Fibroblast of lung (primary cell): ENCODE results near the gene TRPC4AP. TPM values are rescaled to one million over a fixed set of nuclear protein-coding genes. Genes with fewer than 3 reads are reported as not detected.
"Not testable (repeated sequence)": the region's sequence is repeated elsewhere in the genome, so short reads cannot be mapped to it uniquely, and the experiment has no call there.

Source experiments
- DNase-seq, 2 donors: peaks; one replicate each; pipeline versions ENCODE4 v3.0.0 to v3.0.0-alpha.2; 2010; ENCODE audit warnings: low read depth in 2 of 2
- H2AFZ ChIP-seq: 2 replicates; pipeline ENCODE4 v1.5.1; 2012; ENCODE audit warnings: low read length, control low read depth, inconsistent platforms
- H3K27ac ChIP-seq: 2 replicates; pipeline ENCODE4 v1.5.1; 2011; ENCODE audit warnings: low read length, control low read depth; ENCODE audit not compliant: insufficient read depth
- H3K27me3 ChIP-seq: 2 replicates; pipeline ENCODE4 v1.5.1; 2011; ENCODE audit warnings: mild to moderate bottlenecking, low read length; ENCODE audit not compliant: control insufficient read depth, insufficient read depth
- H3K36me3 ChIP-seq: 2 replicates; pipeline ENCODE4 v1.5.1; 2011; ENCODE audit warnings: low read length; ENCODE audit not compliant: control insufficient read depth, insufficient read depth
- H3K4me1 ChIP-seq: 2 replicates; pipeline ENCODE4 v1.5.1; 2011; ENCODE audit warnings: low read length; ENCODE audit not compliant: control insufficient read depth, insufficient read depth; ENCODE audit errors: extremely low read depth
- H3K4me2 ChIP-seq: 2 replicates; pipeline ENCODE4 v1.5.1; 2011; ENCODE audit warnings: low read length, control low read depth; ENCODE audit not compliant: insufficient read depth; ENCODE audit errors: extremely low read depth
- H3K4me3 ChIP-seq, 4 experiments: fragments of 200-600 bp in 1 of 4; sonication (generic) in 1 of 4; replicated peaks in 1 of 4; 2 replicates each; pipeline ENCODE4 v1.5.1; 2011 to 2016; ENCODE audit warnings: low read length in 4 of 4, low read depth in 3 of 4, mild to moderate bottlenecking in 3 of 4, control low read depth in 2 of 4, inconsistent platforms in 1 of 4, mixed read lengths in 1 of 4; ENCODE audit not compliant: insufficient read depth in 1 of 4; ENCODE audit errors: control extremely low read depth in 1 of 4
- H3K79me2 ChIP-seq: 2 replicates; pipeline ENCODE4 v1.5.1; 2012; ENCODE audit warnings: mild to moderate bottlenecking, low read length, inconsistent platforms; ENCODE audit not compliant: control insufficient read depth, insufficient read depth
- H3K9ac ChIP-seq: 2 replicates; pipeline ENCODE4 v1.5.1; 2011; ENCODE audit warnings: mild to moderate bottlenecking, low read length, control low read depth; ENCODE audit not compliant: insufficient read depth
- H3K9me3 ChIP-seq: 2 replicates; pipeline ENCODE4 v1.5.1; 2012; ENCODE audit warnings: low read depth, low read length; ENCODE audit not compliant: control insufficient read depth, insufficient read depth
- H4K20me1 ChIP-seq: 2 replicates; pipeline ENCODE4 v1.5.1; 2011; ENCODE audit warnings: low read length; ENCODE audit not compliant: control insufficient read depth, insufficient read depth; ENCODE audit errors: extremely low read depth
- EZH2 ChIP-seq: IDR thresholded peaks from 2 replicates; pipeline ENCODE4 v1.5.1; 2012; ENCODE audit warnings: low read length, control low read depth, mild to moderate bottlenecking; ENCODE audit errors: missing control alignments
- polyA plus RNA-seq, 2 donors: library from polyadenylated mRNA; depleted of rRNA in 1 of 2; stranded (reverse) in 1 of 2; unstranded in 1 of 2; fragments of >200 nt; gene quantifications; 2 replicates each; pipeline ENCODE4 v1.2.1, GENCODE V29; 2011 to 2012; ENCODE audit warnings: missing spikeins in 1 of 2
- total RNA-seq: library from RNA; depleted of rRNA; stranded (reverse); fragments of >200 nt; gene quantifications from 2 replicates; pipeline ENCODE4 v1.2.1, GENCODE V29; 2014
- TF ChIP-seq, protein P1 (sequence below), 2 donors: IDR thresholded peaks in 1 of 2; conservative IDR thresholded peaks in 1 of 2; 1 replicate in 1 of 2; 2 replicates in 1 of 2; pipeline ENCODE4 v1.5.1; 2011 to 2012; ENCODE audit warnings: low read length in 2 of 2, control low read depth in 1 of 2, inconsistent platforms in 1 of 2, low read depth in 1 of 2, mild to moderate bottlenecking in 1 of 2

Gene TRPC4AP
- total and polyA plus RNA-seq, 2 donors (not counting 1 experiment from before 2014, with no cell fraction given) = 63.1 to 89.7 TPM

DNA sequence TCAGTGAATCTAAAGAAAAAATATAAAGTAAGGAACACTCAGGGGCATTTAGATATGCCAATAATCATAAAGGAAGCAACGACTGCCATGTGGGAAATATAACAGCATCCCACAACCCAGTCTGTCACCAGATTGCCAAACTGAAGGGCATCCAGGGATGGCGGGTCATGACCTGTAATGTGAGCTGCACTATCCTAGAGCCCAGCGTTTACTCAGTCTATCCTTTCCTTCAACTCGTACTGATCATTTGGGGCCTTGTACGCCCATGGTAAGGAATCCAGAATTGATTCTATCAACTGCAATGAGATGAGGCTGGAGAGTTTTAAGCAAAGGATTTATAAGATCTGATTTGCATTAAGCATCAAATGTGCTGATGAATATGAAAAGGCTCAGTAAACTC is 5.3 kb downstream of the TRPC4AP start:
- Histone ChIP-seq H3K79me2 (peaks cover 86% of the 10 kb centered on the region), H3K36me3 (no peaks in the 10 kb centered on the region), H3K27me3 (no peaks in the 10 kb centered on the region), H3K4me2 (no peak overlapping the region), H2AFZ (no peak overlapping the region), H3K4me3 (no peak overlapping the region), H3K9me3 (no peaks in the 10 kb centered on the region), H3K4me1 (peaks cover 3% of the 10 kb centered on the region), H3K9ac (no peak overlapping the region), H3K27ac (no peak overlapping the region), H4K20me1 (no peaks in the 10 kb centered on the region)
- DNase-seq = no peak
- TF ChIP-seq, protein P1, sequence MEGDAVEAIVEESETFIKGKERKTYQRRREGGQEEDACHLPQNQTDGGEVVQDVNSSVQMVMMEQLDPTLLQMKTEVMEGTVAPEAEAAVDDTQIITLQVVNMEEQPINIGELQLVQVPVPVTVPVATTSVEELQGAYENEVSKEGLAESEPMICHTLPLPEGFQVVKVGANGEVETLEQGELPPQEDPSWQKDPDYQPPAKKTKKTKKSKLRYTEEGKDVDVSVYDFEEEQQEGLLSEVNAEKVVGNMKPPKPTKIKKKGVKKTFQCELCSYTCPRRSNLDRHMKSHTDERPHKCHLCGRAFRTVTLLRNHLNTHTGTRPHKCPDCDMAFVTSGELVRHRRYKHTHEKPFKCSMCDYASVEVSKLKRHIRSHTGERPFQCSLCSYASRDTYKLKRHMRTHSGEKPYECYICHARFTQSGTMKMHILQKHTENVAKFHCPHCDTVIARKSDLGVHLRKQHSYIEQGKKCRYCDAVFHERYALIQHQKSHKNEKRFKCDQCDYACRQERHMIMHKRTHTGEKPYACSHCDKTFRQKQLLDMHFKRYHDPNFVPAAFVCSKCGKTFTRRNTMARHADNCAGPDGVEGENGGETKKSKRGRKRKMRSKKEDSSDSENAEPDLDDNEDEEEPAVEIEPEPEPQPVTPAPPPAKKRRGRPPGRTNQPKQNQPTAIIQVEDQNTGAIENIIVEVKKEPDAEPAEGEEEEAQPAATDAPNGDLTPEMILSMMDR (conservative IDR thresholded peaks at IDR 0.05 in 1 of 2, IDR thresholded peaks at IDR 0.05 in 1 of 2; ENCODE audit: low read depth in 1 of 2, low read length in 2 of 2) = no peak
- TF ChIP-seq EZH2 = no peak

DNA sequence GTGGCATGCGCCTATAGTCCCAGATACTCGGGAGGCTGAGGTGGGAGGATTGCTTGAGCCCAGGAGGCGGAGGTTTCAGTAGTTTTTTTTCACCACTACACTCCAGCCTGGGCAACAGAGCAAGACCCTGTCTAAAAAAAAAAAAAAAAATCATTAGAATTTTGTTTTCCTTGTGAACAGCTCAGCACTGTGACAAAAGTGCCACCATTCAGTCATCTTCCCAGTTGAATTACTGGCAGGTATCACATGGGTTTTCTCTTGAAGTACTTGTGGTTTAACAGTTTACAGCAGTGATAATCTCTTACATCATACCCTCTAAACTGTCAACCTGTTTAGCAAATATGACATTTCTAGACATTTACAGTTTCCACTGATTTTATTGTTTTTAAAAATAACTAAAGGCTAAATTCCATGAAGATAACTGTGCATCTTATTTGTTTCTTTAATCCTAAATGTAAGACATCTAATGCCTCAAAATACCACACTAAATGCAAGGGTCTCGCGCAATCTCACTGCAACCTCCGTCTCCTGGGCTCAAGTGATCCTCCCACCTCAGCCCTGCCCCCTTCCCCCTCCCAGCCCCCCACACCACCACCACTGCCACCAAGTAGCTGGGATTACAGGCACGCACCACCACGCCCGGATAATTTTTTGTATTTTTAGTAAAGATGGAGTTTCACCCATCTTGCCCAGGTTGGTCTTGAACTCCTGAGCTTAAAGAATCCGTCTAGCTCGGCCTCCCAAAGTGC is 7.0 kb downstream of the TRPC4AP start:
- Histone ChIP-seq H3K4me1 (peaks cover 3% of the 10 kb centered on the region), H4K20me1 (no peaks in the 10 kb centered on the region), H3K9ac (no peak overlapping the region), H3K27ac (no peak overlapping the region), H3K36me3 (no peaks in the 10 kb centered on the region), H3K4me2 (no peak overlapping the region), H3K9me3 (no peaks in the 10 kb centered on the region), H3K27me3 (no peaks in the 10 kb centered on the region), H3K4me3 (no peak overlapping the region), H2AFZ (no peak overlapping the region), H3K79me2 (peaks cover 86% of the 10 kb centered on the region)
- TF ChIP-seq, protein P1 (conservative IDR thresholded peaks at IDR 0.05 in 1 of 2, IDR thresholded peaks at IDR 0.05 in 1 of 2; ENCODE audit: low read depth in 1 of 2, low read length in 2 of 2) = no peak
- no peak for TF ChIP-seq EZH2
- no peak for DNase-seq

DNA sequence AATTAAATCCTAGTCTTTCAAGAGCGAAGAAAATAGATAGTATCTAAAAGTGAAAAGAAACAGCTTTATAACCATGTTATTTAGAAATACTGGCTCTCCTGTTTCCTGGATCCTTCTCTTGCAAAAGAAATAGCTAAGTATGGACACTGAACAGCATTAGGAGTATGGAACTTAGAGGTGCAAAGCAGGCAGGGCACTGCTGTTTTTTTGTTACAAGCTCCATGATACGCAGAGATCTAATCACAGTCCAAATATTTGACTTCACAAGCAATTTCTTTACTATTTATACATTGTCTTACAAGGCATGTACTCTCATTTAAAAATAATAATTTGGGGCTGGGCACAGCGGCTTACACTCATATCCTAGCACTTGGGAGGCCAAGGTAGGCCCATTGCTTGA is 7.6 kb downstream of the TRPC4AP start:
- H3K4me3 ChIP-seq = no peak overlapping the region
- H3K9ac ChIP-seq = no peak overlapping the region
- no peak overlapping the region for H3K4me2 ChIP-seq
- H3K36me3 ChIP-seq = no peaks in the 10 kb centered on the region
- DNase-seq = no peak
- H3K79me2 ChIP-seq = peaks cover 84% of the 10 kb centered on the region
- no peak overlapping the region for H2AFZ ChIP-seq
- no peaks in the 10 kb centered on the region for H3K27me3 ChIP-seq
- no peaks in the 10 kb centered on the region for H4K20me1 ChIP-seq
- H3K27ac ChIP-seq = no peak overlapping the region
- H3K4me1 ChIP-seq = peaks cover 3% of the 10 kb centered on the region
- no peak for TF ChIP-seq EZH2
- TF ChIP-seq, protein P1 (conservative IDR thresholded peaks at IDR 0.05 in 1 of 2, IDR thresholded peaks at IDR 0.05 in 1 of 2; ENCODE audit: low read depth in 1 of 2, low read length in 2 of 2) = no peak
- H3K9me3 ChIP-seq = no peaks in the 10 kb centered on the region

DNA sequence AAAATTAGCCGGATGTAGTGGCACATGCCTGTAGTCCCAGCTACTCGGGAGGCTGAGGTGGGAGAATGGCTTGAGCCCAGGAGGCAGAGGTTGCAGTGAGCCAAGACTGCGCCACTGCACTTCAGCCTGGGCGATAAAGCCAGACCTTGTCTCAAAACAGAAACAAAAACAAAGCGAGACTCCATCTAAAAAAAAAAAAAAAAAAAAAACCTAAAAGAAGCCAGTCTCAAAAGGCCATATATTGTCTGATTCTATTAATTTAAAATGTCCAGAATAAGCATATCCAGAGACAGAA is 12.3 kb downstream of the TRPC4AP start:
- not testable (repeated sequence) for H3K4me1 ChIP-seq, H3K36me3 ChIP-seq, H2AFZ ChIP-seq, H3K9ac ChIP-seq, H3K4me3 ChIP-seq, H3K9me3 ChIP-seq, DNase-seq, H4K20me1 ChIP-seq, H3K27ac ChIP-seq, H3K4me2 ChIP-seq, H3K27me3 ChIP-seq
- peaks cover 66% of the 10 kb centered on the region for H3K79me2 ChIP-seq
